Stimulated activated CD4-positive, alpha-beta T cell treated with anti-CD3 and anti-CD28 coated beads, Interleukin-4, amount 100 ng/mL, for 24 hours (primary cell): ENCODE data around the gene PPP1R15A.
"Not testable (repeated sequence)": the region's sequence is repeated elsewhere in the genome, so short reads cannot be mapped to it uniquely, and the experiment has no call there.

Experiments
- DNase-seq: peaks from one replicate; pipeline ENCODE4 v3.0.0-alpha.2; 2020

PPP1R15A gene

DNA sequence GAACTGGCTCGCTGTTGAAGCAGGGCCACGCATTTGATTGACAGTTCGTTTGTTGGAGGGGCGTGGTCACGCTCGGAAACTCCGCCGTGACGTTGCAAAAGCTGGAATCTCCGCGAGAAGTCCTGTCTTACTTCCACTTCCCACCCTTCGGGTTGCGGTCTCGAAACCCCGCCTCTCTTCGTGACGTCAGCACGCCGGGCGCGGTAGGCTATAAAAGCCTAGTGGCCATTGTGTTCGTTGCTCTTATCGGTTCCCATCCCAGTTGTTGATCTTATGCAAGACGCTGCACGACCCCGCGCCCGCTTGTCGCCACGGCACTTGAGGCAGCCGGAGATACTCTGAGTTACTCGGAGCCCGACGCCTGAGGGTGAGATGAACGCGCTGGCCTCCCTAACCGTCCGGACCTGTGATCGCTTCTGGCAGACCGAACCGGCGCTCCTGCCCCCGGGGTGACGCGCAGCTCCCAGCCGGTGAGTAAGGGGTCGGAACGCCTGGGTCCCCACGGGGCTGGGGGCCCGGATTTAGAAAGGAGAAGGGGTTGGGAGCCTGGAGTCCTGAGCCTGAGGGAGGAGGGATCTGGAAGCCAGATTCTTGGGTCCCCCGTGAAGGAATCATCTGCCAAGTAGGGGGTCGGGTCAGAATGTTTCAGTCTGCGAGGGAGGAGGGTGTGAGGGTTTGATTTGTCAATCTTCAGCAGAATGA lies at the start of gene PPP1R15A:
PPP1R15A (plus strand) TSS at position 240 of the 702 bp plus-strand sequence. CDS start 813 bp downstream, outside the sequence.
- peak; percentile 99 for DNase-seq

GRCh38 chr19:48822514-48822913 lies 49.7 kb upstream of the PPP1R15A start:
- no peak for DNase-seq

DNA sequence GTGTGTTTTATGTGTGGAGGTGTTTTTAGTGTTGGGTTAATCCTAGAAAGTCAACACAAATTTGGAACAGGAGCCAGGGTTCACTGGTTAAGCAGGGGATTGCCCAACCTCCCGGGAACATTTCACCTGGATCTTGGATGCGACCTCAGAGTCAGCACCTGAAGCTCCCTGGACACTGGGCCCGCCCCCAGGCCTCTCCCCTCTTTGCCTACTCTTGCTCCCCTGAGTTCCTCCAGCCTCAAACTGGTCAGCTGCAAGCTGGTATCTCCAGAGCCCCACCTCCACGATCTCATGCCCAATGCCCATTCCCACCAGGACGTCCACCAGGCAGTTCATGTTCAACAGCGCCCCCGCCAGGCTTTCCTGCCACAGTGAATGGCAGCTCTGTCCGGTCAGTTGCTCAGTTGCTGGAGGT lies 45.6 kb upstream of the PPP1R15A start:
- no peak for DNase-seq

- DNase-seq = no peak
Observed at GRCh38 chr19:48830088-48830487, 42.1 kb upstream of the PPP1R15A start.

GRCh38 chr19:48830965-48831364 lies 41.3 kb upstream of the PPP1R15A start:
- DNase-seq = no peak

DNA sequence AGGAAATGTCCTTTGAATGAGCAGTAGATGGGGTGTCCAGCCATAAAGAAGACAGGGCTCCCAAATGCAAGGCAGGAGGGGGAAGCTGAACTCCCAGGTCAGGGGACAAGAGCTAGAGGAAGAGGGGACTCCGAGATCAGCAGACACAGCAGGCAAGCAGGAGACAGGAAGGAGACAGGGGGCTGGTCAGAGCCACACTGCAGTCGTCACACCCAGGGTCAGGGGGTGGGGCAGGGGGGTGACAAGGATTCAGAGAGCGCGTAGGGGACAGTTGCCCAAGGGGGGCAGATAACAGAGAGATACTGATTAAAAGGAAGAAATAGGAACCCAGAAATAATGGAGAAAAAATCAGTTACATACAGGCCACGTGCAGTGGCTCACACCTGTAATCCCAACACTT lies 39.2 kb upstream of the PPP1R15A start:
- DNase-seq = no peak

DNA sequence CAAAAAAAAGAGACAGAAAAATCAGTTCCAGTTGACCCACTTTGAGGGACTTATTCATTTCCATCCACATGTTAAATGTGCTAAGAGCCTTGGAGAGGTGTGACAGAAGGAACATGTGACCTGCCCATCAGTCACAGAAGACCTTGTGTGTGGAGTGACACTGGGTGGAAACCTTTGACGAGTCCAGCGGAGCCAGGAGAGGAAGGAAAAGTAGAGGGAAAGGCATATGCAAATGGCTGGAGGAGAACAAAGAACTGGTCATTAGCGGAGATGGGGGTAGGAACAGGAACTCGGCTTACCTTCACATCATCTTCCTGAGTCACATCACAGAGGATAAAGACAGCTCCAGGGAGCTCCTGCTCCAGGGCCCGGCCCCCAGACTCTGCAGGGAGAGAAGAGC lies 38.2 kb upstream of the PPP1R15A start:
- no peak for DNase-seq

- peak; percentile 96 for DNase-seq
Observed at GRCh38 chr19:48835734-48836088, 36.5 kb upstream of the PPP1R15A start.

- no peak for DNase-seq
Observed at GRCh38 chr19:48836089-48837017, 35.9 kb upstream of the PPP1R15A start, which contains the start of gene HSD17B14. Gene HSD17B14, minus strand, starts transcription at chr19:48836491. Its CDS starts 80 bp downstream, at chr19:48836411.

GRCh38 chr19:48837051-48837524 lies 35.1 kb upstream of the PPP1R15A start:
- DNase-seq = peak; percentile 83

DNA sequence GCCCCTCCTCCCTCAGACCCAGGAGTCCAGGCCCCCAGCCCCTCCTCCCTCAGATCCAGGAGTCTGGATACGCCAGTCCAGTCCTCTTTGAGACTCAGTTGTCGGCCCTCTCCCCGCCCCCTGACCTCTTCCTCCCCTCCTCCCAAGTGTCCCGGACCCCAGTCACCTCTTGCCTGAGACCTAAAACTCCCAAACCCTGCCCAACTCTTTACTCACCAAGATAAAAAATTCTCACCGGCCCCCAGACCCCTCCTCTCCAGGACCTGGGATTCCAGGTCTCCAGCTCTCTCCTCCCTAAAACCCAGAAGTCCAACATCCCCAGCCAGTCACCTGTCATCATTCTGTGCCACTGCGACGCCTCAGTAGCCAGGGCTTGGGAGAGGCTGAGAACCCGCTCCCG lies 34.5 kb upstream of the PPP1R15A start:
- DNase-seq = no peak

DNA sequence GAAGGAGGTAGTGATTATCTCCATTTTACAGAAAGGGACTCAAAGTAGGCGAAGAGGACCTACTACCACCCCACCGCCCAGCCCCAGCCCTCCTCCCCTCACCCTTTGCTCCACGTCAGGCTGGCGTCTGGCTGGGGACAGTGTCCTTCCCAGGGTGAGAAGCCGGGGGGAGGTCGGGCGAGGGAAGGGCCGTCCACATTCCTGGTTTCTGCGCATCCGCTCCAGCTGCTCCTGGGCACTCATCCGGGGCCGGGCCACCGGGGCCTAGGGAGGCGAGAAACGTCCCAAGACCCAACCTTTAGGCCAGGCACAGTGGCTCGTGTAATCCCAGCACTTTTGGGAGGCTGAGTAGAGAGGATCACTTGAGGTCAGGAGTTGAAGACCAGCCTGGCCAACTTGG lies 31.2 kb upstream of the PPP1R15A start:
- DNase-seq = no peak

- no peak for DNase-seq
Observed at GRCh38 chr19:48841571-48841970, 30.6 kb upstream of the PPP1R15A start.

DNA sequence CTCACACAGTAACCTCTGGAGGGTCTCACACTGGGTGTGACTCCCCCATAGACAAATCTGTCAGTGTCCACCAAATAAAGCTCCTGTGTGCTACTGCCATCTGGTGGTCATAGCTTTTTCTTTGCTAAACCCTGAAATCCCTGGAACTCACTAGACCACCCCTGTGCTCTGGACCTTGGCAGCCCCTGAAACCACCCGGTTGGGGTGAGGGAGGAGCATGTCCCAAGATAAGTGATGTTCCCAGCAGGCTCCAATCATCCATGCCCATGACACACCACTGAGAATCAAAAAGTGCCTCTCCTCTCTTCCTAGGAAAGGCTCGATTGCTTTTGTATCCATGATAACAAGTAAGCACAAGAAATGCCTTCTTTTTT lies 29.4 kb upstream of the PPP1R15A start:
- peak; percentile 55 for DNase-seq

GRCh38 chr19:48844472-48844871 lies 27.7 kb upstream of the PPP1R15A start:
- no peak for DNase-seq

DNA sequence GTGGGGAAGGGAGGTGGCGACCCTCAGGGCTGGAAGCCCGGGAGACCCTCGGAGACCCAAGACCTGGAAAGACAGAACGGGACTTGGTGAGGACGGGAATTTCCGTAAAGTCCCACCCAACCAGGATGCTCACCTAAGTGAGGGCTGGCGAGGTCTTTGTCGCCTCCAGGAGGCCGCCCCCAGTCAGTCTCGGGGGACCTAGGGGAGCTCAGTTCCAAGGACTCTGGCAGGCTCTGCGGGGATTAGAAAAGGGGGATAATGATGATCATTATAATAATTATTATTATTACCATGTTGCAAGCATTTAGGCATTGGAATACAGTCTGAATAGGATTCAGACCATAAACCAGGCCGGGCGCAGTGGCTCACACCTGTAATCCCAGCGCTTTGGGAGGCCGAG lies 26.8 kb upstream of the PPP1R15A start:
- no peak for DNase-seq

DNA sequence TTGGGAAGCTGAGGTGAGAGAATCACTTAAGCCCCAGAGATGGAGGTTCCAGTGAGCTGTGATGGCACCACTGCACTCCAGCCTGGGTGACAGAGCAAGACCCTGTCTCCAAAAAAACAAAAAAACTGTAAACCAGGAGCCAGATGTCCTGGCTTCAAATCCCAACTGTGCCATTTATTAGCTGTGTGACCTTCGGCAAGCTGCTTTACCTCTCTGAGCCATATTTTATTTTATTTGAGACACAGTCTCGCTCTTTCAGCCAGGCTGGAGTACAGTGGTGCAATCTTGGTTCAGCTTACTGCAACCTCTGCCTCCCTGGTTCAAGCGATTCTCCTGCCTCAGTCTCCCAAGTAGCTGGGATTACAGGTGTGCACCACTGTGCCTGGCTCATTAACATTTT lies 25.6 kb upstream of the PPP1R15A start:
- not testable (repeated sequence) for DNase-seq

DNA sequence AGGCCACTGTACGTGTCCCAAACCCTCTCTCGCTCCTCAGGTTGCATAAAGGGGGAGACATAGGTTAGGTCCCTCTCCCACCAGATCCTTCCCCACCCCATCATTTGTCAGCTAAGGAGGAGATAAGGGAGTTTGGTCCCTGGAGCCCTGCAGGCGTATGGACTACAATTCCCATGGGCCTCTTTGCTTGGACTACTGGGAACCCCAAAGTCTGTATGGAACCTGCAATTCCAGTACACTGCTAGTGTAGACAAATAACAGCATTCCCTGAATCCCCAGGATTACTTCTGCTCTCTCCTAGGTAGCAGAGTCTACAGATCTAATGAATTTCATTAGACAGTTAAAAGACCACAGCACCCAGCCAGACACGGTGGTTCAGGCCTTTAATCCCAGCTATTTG lies 19.9 kb upstream of the PPP1R15A start:
- DNase-seq = no peak

DNA sequence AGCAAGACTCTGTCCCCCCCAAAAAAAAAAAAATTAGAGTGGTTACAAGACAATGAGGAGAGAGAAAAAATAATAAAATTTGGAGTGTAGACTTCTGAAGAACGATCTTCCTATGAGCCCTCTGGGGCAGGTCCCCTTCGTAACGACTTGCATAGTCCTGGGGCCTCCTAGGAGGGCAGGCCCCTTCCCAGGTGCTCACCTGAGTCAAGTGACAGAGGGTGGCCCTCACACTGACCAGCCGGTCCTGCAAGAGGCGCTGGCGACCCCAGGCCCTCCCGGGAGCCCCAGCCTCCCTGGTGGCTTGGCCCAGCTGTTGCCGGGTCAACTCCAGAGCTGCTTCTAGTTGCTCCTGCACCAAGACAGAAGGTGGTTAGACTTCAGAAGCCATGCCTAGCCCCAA lies 18.7 kb upstream of the PPP1R15A start:
- DNase-seq = no peak

- DNase-seq = no peak
Observed at GRCh38 chr19:48854103-48854502, 18.1 kb upstream of the PPP1R15A start.

GRCh38 chr19:48856921-48857320 lies 15.3 kb upstream of the PPP1R15A start:
- no peak for DNase-seq

- DNase-seq = peak; percentile 77
Observed at GRCh38 chr19:48858984-48859710, 13.1 kb upstream of the PPP1R15A start.
